IPS-NIHi7 (cell line): ENCODE results near the gene SASH1.
"Not testable (repeated sequence)": the region's sequence is repeated elsewhere in the genome, so short reads cannot be mapped to it uniquely, and the experiment has no call there.

ENCODE experiments used
- DNase-seq: peaks from one replicate; pipeline ENCODE4 v3.0.0; 2012; ENCODE audit warnings: mixed read lengths; ENCODE audit errors: extremely low spot score

The SASH1 gene

DNA sequence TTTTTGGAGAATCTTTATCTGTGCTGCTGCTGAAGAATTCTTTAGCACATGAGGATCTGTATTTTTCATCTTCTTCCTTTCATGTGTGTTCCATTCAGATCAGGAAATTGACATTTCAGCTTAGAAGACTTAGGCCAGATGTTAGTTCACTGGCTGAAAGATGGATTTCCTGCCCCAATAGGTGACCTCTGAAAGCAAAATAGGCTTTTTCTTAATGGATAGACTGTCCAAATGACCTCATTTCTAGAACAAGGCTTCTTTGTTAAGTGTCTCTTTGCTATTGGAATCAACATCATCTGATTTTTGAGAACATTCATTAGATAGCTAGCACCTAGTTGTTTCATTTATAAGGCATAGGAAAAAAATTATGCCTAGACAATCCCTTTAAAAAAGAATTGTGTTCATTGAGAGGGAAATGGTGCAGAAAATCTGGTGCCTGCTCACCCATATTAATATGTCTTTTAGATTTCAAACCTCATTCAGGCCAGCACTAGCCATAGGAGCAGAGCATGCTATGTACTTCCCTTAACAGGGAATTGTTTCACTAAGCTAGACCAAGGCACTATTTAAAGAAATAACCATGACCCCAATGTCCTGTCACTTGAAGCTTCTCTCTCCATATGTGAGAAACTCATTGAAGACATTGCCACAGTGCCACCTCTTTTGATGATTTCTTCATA, 13.6 kb upstream of the SASH1 start:
- DNase-seq = no peak

DNA sequence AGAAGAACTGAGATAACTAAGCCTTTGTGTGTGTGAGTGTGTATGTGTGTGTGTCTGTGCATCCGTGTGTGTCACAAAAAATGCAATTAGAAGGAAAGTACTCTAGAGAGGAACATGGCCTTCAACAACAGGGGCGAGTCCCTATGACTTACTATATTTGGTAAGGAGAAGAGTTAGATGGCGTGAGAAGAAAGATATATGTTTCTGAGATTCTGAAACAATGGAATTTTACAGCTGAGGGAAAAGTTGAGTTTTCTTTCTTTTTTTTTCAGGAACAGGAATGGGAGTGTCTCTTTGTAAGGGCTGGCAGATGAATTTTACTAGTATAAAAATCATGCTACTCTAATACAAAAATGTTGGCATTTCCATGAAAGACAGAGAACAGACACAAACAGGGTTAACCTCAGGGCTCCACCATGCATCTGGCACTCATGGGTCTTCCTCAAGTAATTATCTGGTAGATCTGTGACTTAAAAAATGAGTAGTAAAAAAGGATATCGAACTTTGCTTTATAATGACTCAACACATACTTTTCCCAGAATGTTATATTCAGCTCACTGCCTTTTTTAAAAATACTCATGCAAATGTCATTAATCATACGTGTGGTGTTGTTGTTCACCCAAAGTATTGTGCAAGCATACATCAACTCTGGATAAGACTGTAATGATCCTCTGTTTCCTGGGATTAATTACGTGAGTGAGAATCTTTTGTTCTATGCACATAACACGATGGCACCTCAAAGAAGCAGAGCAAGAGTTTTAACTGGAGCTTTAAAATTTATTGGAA, 12.8 kb upstream of the SASH1 start:
- no peak for DNase-seq

- DNase-seq = no peak
Observed at GRCh38 chr6:148332088-148332487, 10.6 kb upstream of the SASH1 start.

DNA sequence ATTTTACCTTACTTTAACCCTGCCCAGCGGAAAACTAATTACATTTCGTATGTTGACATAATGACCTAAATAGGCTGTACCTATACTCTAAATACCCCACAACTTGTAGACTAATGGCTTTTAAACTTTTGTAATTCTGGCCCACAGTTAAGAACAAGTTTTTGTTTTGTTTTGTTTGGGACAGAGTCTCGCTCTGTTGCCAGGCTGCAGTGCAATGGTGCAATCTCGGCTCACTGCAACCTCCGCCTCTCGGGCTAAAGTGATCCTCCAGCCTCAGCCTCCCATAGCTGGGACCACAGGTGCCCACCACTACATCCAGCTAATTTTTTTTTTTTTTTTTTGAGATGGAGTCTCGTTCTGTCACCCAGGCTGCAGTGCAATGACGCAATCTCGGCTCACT, 5.7 kb upstream of the SASH1 start:
- DNase-seq = no peak

- DNase-seq = no peak
Observed at GRCh38 chr6:148339766-148340165, 2.9 kb upstream of the SASH1 start.

GRCh38 chr6:148340586-148341297, 1.9 kb upstream of the SASH1 start:
- no peak for DNase-seq

GRCh38 chr6:148342100-148342349, 613 bp upstream of the SASH1 start:
- no peak for DNase-seq

GRCh38 chr6:148343047-148343782, 577 bp downstream of the SASH1 start:
- no peak for DNase-seq

DNA sequence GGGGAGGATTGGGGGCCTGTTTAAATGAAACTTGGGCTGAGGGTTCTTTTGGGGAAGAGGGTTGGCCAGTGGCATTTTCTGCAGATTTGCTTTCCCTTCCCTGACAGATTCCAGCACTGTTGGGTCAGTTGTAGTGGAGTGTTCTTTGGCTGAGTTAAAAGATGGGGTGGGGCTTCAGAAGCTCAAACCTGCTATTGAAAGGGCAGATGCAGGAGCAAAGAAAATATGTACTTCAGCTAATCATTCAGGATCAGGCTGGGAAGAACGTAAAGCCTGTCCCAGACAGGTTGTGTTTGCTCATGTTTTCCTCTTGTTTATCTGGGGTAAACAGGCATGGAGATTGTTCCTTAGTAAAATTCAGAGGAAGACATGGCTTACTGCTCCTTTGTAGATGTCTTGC, 2.5 kb downstream of the SASH1 start:
- DNase-seq = no peak

GRCh38 chr6:148345578-148345977, 2.9 kb downstream of the SASH1 start:
- no peak for DNase-seq

DNA sequence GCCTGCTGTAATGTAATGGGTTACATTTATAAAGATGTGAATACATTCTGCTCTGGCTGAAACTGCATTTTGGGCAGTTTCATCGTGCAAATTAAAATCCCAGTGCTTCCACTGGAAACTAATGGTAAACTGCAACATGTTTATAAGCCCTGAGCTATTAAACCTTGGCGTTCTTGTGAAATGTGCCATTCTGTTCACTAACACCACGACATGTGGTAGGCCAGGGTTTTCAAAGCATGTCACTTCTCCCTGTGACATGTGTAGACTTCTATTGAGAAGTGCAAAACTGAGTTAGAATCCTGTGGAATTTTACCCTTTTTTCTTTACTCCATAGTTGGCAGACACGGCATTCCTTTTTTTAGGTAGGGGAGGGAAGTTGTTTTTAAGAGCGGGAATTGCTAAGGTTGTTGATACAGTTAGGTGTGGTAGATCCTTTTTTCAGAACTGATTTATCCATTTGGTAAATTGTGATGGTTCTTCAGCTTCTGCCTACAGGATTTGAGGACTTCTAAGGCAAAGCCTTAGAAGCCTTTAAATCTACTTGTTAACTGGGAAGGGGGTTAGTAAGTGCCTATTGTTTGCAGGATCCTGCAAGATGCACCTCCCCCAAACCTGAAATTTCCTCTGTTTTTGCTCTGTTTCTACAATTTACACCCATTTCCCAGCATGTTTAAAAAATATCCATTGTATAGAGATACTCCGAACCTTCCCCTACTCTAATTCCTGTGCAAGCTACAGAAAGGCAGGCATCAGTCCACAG, 4.2 kb downstream of the SASH1 start:
- DNase-seq = no peak

DNA sequence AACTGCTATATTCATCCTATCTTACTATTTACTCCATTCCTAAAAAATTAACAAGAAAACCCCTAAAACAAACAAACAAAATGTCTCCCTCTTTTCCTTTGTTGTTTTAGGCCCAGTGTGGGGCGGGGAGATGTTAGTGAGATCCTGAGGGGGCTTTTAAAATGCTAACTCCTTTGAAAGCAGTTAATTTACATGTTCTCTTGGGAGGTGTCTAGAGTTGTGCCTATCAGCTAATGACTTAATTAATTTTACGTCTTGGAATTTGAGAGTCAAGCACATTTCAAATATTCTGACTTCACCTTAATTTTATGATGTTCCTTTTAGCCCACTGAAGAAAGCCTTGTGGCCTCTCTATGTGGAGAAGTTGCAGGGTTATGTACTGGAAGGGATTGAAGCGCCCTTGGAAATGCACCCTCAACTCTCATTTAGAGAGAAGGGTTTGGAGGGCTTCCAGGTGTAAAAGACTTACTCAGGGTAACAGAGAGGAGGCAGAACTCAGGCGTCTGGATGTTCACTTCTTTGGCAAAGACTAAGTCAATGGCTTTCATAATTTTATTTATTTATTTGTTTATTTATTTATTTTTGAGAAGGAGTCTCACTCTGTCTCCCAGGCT, 4.9 kb downstream of the SASH1 start:
- no peak for DNase-seq

GRCh38 chr6:148348335-148348734, 5.7 kb downstream of the SASH1 start:
- DNase-seq = no peak

GRCh38 chr6:148348778-148349177, 6.1 kb downstream of the SASH1 start:
- no peak for DNase-seq

DNA sequence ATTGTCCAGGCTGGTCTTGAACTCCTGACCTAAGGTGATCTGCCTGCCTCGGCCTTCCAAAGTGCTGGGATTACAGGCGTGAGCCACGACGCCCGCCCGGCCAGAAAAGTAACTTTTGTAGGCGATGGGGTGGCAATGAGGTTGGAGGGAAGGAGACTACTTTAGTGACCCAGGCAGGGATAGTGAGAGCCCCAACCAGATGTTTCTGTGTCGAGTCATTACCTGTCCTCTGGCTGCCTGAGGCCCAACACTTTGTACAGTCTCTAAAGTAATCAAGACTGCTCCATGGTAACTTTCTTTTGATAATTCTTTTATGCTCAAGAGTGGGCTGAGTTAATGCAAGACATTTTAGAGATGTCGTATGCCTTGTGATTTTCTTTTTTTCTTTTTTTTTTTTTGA, 6.8 kb downstream of the SASH1 start:
- no peak for DNase-seq

- DNase-seq = no peak
Observed at GRCh38 chr6:148351309-148351708, 8.7 kb downstream of the SASH1 start.

GRCh38 chr6:148352421-148352820, 9.8 kb downstream of the SASH1 start:
- not testable (repeated sequence) for DNase-seq

DNA sequence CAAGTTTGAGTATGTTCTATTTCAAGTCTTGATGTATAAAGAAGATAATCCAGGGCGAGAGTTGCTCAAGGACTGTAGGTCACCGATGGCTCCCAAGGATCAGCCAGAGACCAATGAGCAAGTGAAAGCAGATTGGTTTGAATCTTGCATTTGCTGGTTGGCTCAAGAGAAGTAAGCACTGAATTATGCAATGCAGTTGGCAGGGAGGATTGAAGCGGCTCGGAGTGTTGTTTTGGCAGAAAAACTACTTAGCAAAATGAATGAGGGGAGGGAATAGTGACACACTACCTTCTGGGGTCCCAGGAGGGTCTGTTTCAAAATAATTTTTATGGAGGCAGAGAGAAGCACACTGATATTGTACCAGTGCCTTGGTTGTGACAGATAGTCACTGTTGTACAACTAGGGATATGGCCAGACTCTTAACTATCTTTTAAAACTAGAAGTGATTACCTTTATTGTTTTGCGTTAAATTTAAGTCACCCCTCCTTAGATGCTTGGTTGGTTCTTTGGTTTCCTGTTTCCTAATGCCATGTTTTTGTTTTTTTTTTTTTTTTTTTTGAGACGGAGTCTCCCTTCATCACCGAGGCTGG, 15.7 kb downstream of the SASH1 start:
- no peak for DNase-seq

DNA sequence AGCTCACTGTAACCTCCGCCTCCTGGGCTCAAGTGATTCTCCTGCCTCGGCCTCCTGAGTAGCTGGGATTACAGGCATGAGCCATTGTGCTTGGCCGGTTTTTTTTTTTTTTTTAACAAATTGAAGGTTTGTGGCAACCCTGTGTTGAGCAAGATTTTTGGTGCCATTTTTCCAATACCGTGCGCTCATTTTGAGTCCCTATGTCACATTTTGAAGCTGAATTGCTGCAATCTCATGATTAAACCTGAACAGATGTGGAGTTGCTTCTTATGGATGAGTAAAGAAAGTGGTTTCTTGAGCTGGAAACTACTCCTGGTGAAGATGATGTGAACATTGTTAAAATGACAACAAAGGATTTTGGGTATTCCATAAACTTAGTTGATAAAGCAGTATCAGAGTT, 16.6 kb downstream of the SASH1 start:
- no peak for DNase-seq

GRCh38 chr6:148364056-148364824, 21.6 kb downstream of the SASH1 start:
- no peak for DNase-seq
